ENCODE measurements around the gene WWC2. TPM values are rescaled to one million over a fixed set of nuclear protein-coding genes. Genes with fewer than 3 reads are reported as not detected.

WWC2 gene
- polyA plus RNA-seq, 2 of the 4 experiments (the other 2 are of a cell fraction): 14.9 to 26.9 TPM

- ChIA-PET CTCF (interaction anchor here (1.8 to 6.0 kb wide), 2 partner anchors 10 to 199 kb away, joined by 6 to 32 read pairs; no protein-coding TSS in a partner anchor), POLR2A (no interaction called here)
- Histone ChIP-seq H3K4me2 (no peak overlapping the region), H3K4me1 (no peaks in the 10 kb centered on the region), H3K4me3 (no peak overlapping the region), H3K27ac (no peak overlapping the region), H3K9me3 (peaks cover 11% of the 10 kb centered on the region; the same call in 2 of the 3 replicates)
- FAIRE-seq: no peak
- TF ChIP-seq PHF8 (IDR thresholded peaks at IDR 0.05; ENCODE audit: borderline replicate concordance, low read depth): no peak
- no peak for DNase-seq (ENCODE audit: low read depth in 1 of 2, low spot score in 1 of 2)
- no peak for ATAC-seq
- 97% methylated on average over 3 of the region's 3 CpGs for WGBS (ENCODE audit: missing lambda C conversion rate)
Measured at GRCh38 chr4:183272384-183272783, 173.3 kb downstream of the WWC2 start.

- TF ChIP-seq NR3C1 (IDR thresholded peaks at IDR 0.05) (no peak), EHF (CRISPR knock-in tag; IDR thresholded peaks at IDR 0.05) (no peak), HES2 (IDR thresholded peaks at IDR 0.05) (no peak), BCL3 (IDR thresholded peaks at IDR 0.05) (no peak), MAZ (IDR thresholded peaks at IDR 0.05; ENCODE audit: borderline replicate concordance, low read depth, low read length) (no peak), RAD21 (conservative IDR thresholded peaks at IDR 0.05 in 1 of 2, IDR thresholded peaks at IDR 0.05 in 1 of 2) (no peak), MAFK (IDR thresholded peaks at IDR 0.05; ENCODE audit: partially characterized antibody) (no peak), RARB (CRISPR knock-in tag; IDR thresholded peaks at IDR 0.05) (no peak), TFCP2L1 (CRISPR knock-in tag; IDR thresholded peaks at IDR 0.05) (no peak), HEYL (CRISPR knock-in tag; IDR thresholded peaks at IDR 0.05) (no peak), HOXA7 (CRISPR knock-in tag; IDR thresholded peaks at IDR 0.05) (no peak), EP300 (IDR thresholded peaks at IDR 0.05) (no peak), KDM5A (IDR thresholded peaks at IDR 0.05) (no peak)
- 82% methylated on average over 1 of the region's 1 CpG for WGBS (ENCODE audit: missing lambda C conversion rate)
- Histone ChIP-seq H3K4me2 (no peak overlapping the region), H3K9me3 (peaks cover 11% of the 10 kb centered on the region; the same call in 2 of the 3 replicates), H3K4me3 (no peak overlapping the region), H3K4me1 (no peaks in the 10 kb centered on the region), H3K27ac (no peak overlapping the region)
- CTCF ChIA-PET: no interaction called here
- DNase-seq (ENCODE audit: low read depth in 1 of 2, low spot score in 1 of 2) (no peak), FAIRE-seq (no peak), ATAC-seq (no peak)
- POLR2A ChIA-PET: no interaction called here
Measured at GRCh38 chr4:183276106-183276505, 177.0 kb downstream of the WWC2 start.

GRCh38 chr4:183284258-183284785 lies 185.3 kb downstream of the WWC2 start:
- H3K4me2 ChIP-seq: no peak overlapping the region
- DNase-seq (ENCODE audit: low read depth in 1 of 2, low spot score in 1 of 2) (no peak), ATAC-seq (no peak), FAIRE-seq (no peak)
- H3K9me3 ChIP-seq: no peaks in the 10 kb centered on the region
- ChIA-PET POLR2A (no interaction called here), CTCF (no interaction called here)
- TF ChIP-seq USF2 (IDR thresholded peaks at IDR 0.05) (no peak), ZSCAN20 (CRISPR knock-in tag; IDR thresholded peaks at IDR 0.05) (no peak), SMC3 (IDR thresholded peaks at IDR 0.05) (no peak), HOXB5 (CRISPR knock-in tag; IDR thresholded peaks at IDR 0.05) (no peak), ELK1 (IDR thresholded peaks at IDR 0.05; ENCODE audit: low read depth, low read length) (no peak), NR3C1 (IDR thresholded peaks at IDR 0.05) (no peak), MAZ (IDR thresholded peaks at IDR 0.05; ENCODE audit: borderline replicate concordance, low read depth, low read length) (no peak), RARB (CRISPR knock-in tag; IDR thresholded peaks at IDR 0.05) (no peak), HEYL (CRISPR knock-in tag; IDR thresholded peaks at IDR 0.05) (no peak), TP53 (CRISPR knock-in tag; IDR thresholded peaks at IDR 0.05) (no peak), FOSB (CRISPR knock-in tag; IDR thresholded peaks at IDR 0.05) (no peak)
- H3K27ac ChIP-seq: no peak overlapping the region
- WGBS (ENCODE audit: missing lambda C conversion rate): 93% methylated on average over 12 of the region's 12 CpGs
- H3K4me1 ChIP-seq: peaks cover 9% of the 10 kb centered on the region; the same call in 1 of the 3 replicates
- no peak overlapping the region for H3K4me3 ChIP-seq

All from A549 (cell line).